Heart left ventricle (tissue), 16 donors: ENCODE measurements around the gene NFIA. TPM values are rescaled to one million over a fixed set of nuclear protein-coding genes. Genes with fewer than 3 reads are reported as not detected.

ENCODE experiments used
- ATAC-seq, 4 donors: fragments of 200-7000 bp; cut with Tn5 transposase; one replicate each; pipeline ENCODE4 v1.9.1; 2020 to 2022; ENCODE audit warnings: moderate library complexity in 4 of 4, mild to moderate bottlenecking in 3 of 4, moderate number of reproducible peaks in 1 of 4
- DNase-seq, 5 donors: peaks; one replicate each; pipeline ENCODE4 v3.0.0-alpha.2; 2020
- H3K27ac ChIP-seq, 12 donors: fragments of 200-600 bp; sonication (generic) in 4 of 12; one replicate each; pipeline versions ENCODE4 v1.5.0 to v1.8.0; 2016 to 2022; ENCODE audit warnings: mild to moderate bottlenecking in 2 of 12
- H3K27me3 ChIP-seq, 9 donors: fragments of 200-600 bp; sonication (generic) in 2 of 9; one replicate each; pipeline versions ENCODE4 v1.5.1 to v1.8.0; 2016 to 2022; ENCODE audit warnings: mild to moderate bottlenecking in 3 of 9
- H3K36me3 ChIP-seq, 9 donors: fragments of 200-600 bp; sonication (generic) in 2 of 9; one replicate each; pipeline versions ENCODE4 v1.5.0 to v1.8.0; 2018 to 2022; ENCODE audit warnings: mild to moderate bottlenecking in 2 of 9
- H3K4me1 ChIP-seq, 12 donors: fragments of 200-600 bp; sonication (generic) in 4 of 12; one replicate each; pipeline versions ENCODE4 v1.5.0 to v1.8.0; 2016 to 2022; ENCODE audit warnings: mild to moderate bottlenecking in 3 of 12
- H3K4me3 ChIP-seq, 12 donors: fragments of 200-600 bp; sonication (generic) in 4 of 12; one replicate each; pipeline versions ENCODE4 v1.5.0 to v1.8.0; 2017 to 2022; ENCODE audit warnings: mild to moderate bottlenecking in 9 of 12, moderate library complexity in 4 of 12
- H3K9me3 ChIP-seq, 12 donors: fragments of 200-600 bp; sonication (generic) in 4 of 12; one replicate each; pipeline versions ENCODE4 v1.5.0 to v1.8.0; 2016 to 2022; ENCODE audit warnings: mild to moderate bottlenecking in 1 of 12
- CTCF ChIP-seq, 12 donors: fragments of 200-600 bp; sonication (generic) in 4 of 12; IDR thresholded peaks; one replicate each; pipeline versions ENCODE4 v1.5.0 to v1.8.0; 2018 to 2022; ENCODE audit warnings: antibody characterized with exemption in 12 of 12, mild to moderate bottlenecking in 5 of 12
- POLR2A ChIP-seq, 2 donors: fragments of 450-650 bp; IDR thresholded peaks; one replicate each; pipeline ENCODE4 v1.6.1; 2017; ENCODE audit warnings: antibody characterized with exemption in 2 of 2, mild to moderate bottlenecking in 2 of 2, moderate library complexity in 2 of 2
- WGBS, 4 donors: extraction: QIAGEN DNeasy Blood & Tissue Kit in 2 of 4; methylation state at CpG; one replicate each; pipeline versions ENCODE4 v1.1.5 to v1.1.7; 2013 to 2018; 5-methylcytosine and 5-hydroxymethylcytosine counted together
- intact Hi-C, 10 donors: fragments of 100-400 bp; cut with DNase I; formaldehyde crosslinking; loops; one replicate each; pipeline versions ENCODE4 v1.11.1 to v1.14.2; 2022
- polyA plus RNA-seq, 2 donors: library from polyadenylated mRNA; stranded (reverse); fragments of 200-250 nt; gene quantifications; one replicate each; pipeline ENCODE4 v1.2.3, GENCODE V29; 2013
- total RNA-seq, 9 donors: library from RNA; depleted of rRNA in 2 of 9; stranded (reverse); fragments of >200 nt in 2 of 9; fragmentation: NEBNext Ultra II Directional in 3 of 9; extraction: Animal tissue kit (Norgen Biotek cat#: 25700) in 3 of 9; gene quantifications; one replicate each; pipeline versions ENCODE4 v1.1.0 to v1.2.4, GENCODE V29; 2016 to 2023
- donor health status: ischemic (EF 13 %, LVEDD 7.1; RV severe dilation, severe dysfunction).
- donor health status: healthy with polysubstance abuse.
- donor health status: DM: no; HTN: yes; CAD: no.
- donor health status: DM: no; HTN: no; CAD: no.
- donor health status: ischemic (EF 25% LVEDD 6.9; RV normal size, moderate dysfunction).
- donor health status: ischemic (EF 25% LVEDD 5.7; RV mildly dilated, moderate dysfunction).
- donor health status: healthy.
- donor health status: DM: yes; HTN: yes; CAD: no.
- donor health status: ischemic (EF 35%, LVEDD 5.7; RV mildly dilated, moderate dysfunction).
- donor health status: nonischemic (EF 11% LVEDD 7.7; RV severe dilation, severe dysfunction).
- donor health status: DM: yes; HTN: yes; CAD: no.
- donor health status: PGD.
- donor health status: ischemic (EF 29% LVEDD 5.4; RV normal size, mild dysfunction).
- donor health status: nonischemic (EF 23%, LVEDD 6.1; RV moderate dilation, normal function).

NFIA gene
- total and polyA plus RNA-seq, 11 donors: 12.7 to 121 (median 96.5) TPM

DNA sequence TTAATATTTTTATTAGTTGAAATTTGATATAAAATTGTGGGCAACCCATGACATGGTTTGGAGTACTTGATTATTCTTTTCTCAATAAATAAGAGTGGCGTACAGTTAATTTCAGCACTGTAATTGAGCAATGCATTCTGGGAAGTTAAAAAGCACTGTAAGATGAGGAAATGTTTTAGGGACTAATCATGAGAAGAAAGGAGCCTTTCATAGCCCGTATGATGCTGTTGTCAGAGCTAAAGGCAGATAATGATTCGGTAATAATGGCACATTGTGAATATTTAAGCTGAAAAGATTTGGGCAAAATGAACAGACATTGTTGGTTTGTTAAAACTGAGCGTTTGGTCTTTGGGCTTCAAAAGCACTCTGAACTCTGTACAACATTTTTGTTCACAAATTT is 139.3 kb downstream of the NFIA start:
- Histone ChIP-seq H3K9me3 (no peaks in the 10 kb centered on the region), H3K4me1 (peaks cover 0 to 39% (median 12%) of the 10 kb centered on the region in 12 donors), H3K4me3 (peak overlapping the region in 1 of 12 donors; percentile 12), H3K27ac (peak overlapping the region in 2 of 12 donors; percentile 6 to 7), H3K36me3 (no peaks in the 10 kb centered on the region), H3K27me3 (no peaks in the 10 kb centered on the region)
- no peak for TF ChIP-seq CTCF (IDR thresholded peaks at IDR 0.05)
- TF ChIP-seq POLR2A (IDR thresholded peaks at IDR 0.05): no peak
- WGBS, 4 donors: 73 to 78% (median 75%) methylated on average over 4 of the region's 4 CpGs
- intact Hi-C loops: no loop called here
- peak in 2 of 4 donors; percentile 56 to 66 for ATAC-seq
- DNase-seq: no peak

- Histone ChIP-seq H3K4me3 (no peak overlapping the region), H3K4me1 (peaks cover 0 to 42% (median 18%) of the 10 kb centered on the region in 12 donors), H3K36me3 (no peaks in the 10 kb centered on the region), H3K27ac (no peak overlapping the region), H3K27me3 (no peaks in the 10 kb centered on the region), H3K9me3 (no peaks in the 10 kb centered on the region)
- ATAC-seq: no peak
- no peak for TF ChIP-seq CTCF (IDR thresholded peaks at IDR 0.05)
- TF ChIP-seq POLR2A (IDR thresholded peaks at IDR 0.05): no peak
- WGBS, 4 donors: 84 to 92% (median 90%) methylated on average over 2 of the region's 2 CpGs
- intact Hi-C loops: no loop called here
- no peak for DNase-seq
Measured at GRCh38 chr1:61222240-61222639, 139.9 kb downstream of the NFIA start.

DNA sequence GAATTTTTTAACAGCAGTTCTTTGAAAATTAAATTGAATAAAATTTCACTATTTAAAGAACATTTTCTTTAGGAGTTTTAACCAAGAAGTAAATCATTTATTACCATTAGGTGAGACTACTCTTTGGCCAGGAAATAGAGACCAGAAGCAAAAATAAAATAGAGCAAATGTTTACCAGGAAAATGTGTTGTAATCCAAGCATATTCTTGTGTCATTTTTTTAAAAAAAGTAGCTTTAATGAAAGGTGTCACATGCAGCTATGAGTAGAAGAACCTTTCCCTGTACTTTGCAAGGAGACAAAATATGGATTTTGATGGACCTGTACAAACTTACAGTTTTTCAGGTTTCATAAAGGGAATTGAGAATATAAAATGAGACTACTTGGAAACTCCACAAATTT is 140.8 kb downstream of the NFIA start:
- Histone ChIP-seq H3K4me3 (no peak overlapping the region), H3K9me3 (no peaks in the 10 kb centered on the region), H3K36me3 (no peaks in the 10 kb centered on the region), H3K27ac (peak overlapping the region in 1 of 12 donors; percentile 18), H3K4me1 (peaks cover 0 to 39% (median 18%) of the 10 kb centered on the region in 12 donors), H3K27me3 (no peaks in the 10 kb centered on the region)
- intact Hi-C loops: no loop called here
- ATAC-seq: no peak
- TF ChIP-seq POLR2A (IDR thresholded peaks at IDR 0.05) (no peak), CTCF (IDR thresholded peaks at IDR 0.05) (no peak)
- no peak for DNase-seq

- 43 to 67% (median 60%) methylated on average over 1 of the region's 1 CpG for WGBS, 4 donors
- H3K36me3 ChIP-seq: no peaks in the 10 kb centered on the region
- peak; percentile 30 to 84 (median 64) for ATAC-seq
- H3K4me1 ChIP-seq: peaks cover 0 to 39% (median 18%) of the 10 kb centered on the region in 12 donors
- peak in 1 of 5 donors; percentile 41 for DNase-seq
- H3K27me3 ChIP-seq: no peaks in the 10 kb centered on the region
- TF ChIP-seq CTCF (IDR thresholded peaks at IDR 0.05) (no peak), POLR2A (IDR thresholded peaks at IDR 0.05) (no peak)
- H3K4me3 ChIP-seq: no peak overlapping the region
- no peaks in the 10 kb centered on the region for H3K9me3 ChIP-seq
- intact Hi-C loops: no loop called here
- H3K27ac ChIP-seq: peak overlapping the region in 1 of 12 donors; percentile 33
Measured at GRCh38 chr1:61224609-61225008, 142.2 kb downstream of the NFIA start.
